GM19240 (cell line): ENCODE data around the gene NRBP1.
A peak's percentile ranks its signal among the peaks of the same experiment; 100 is the strongest.

Source experiments
- DNase-seq: peaks from one replicate; pipeline ENCODE4 v3.0.0; 2011; ENCODE audit warnings: low spot score; ENCODE audit not compliant: insufficient read length

NRBP1 gene

GRCh38 chr2:27489498-27490397 lies 61.3 kb downstream of the NRBP1 start, which contains the start of gene IFT172:
Gene IFT172 (minus strand): TSS chr2:27489743. CDS start chr2:27489653, 90 bp downstream.
- DNase-seq = peak; percentile 97
